ENCODE data around the gene DCUN1D5. TPM values are rescaled to one million over a fixed set of nuclear protein-coding genes. Genes with fewer than 3 reads are reported as not detected.
"Not testable (repeated sequence)": the region's sequence is repeated elsewhere in the genome, so short reads cannot be mapped to it uniquely, and the experiment has no call there.

The DCUN1D5 gene
- total and polyA plus RNA-seq, 12 donors: 8.8 to 36.7 (median 21.9) TPM

GRCh38 chr11:103029401-103029800 is 62.6 kb downstream of the DCUN1D5 start:
- no peak for DNase-seq
- Histone ChIP-seq H3K27me3 (no peaks in the 10 kb centered on the region), H3K4me3 (no peak overlapping the region), H3K27ac (no peak overlapping the region), H3K9me3 (no peaks in the 10 kb centered on the region), H3K36me3 (no peaks in the 10 kb centered on the region), H3K4me1 (no peaks in the 10 kb centered on the region)
- intact Hi-C loops (cut with DNase I): no loop called here
- no peak for ATAC-seq
- WGBS, 2 donors: 48 to 60% methylated on average over 2 of the region's 2 CpGs
- no peak for TF ChIP-seq CTCF (IDR thresholded peaks at IDR 0.05)

GRCh38 chr11:103028304-103029020 is 63.5 kb downstream of the DCUN1D5 start:
- intact Hi-C loops (cut with DNase I); H3K27ac ChIP-seq; DNase-seq; H3K4me3 ChIP-seq; H3K36me3 ChIP-seq; H3K27me3 ChIP-seq; H3K4me1 ChIP-seq; H3K9me3 ChIP-seq; ATAC-seq: not testable (repeated sequence)
- WGBS, 2 donors: 81 to 83% methylated on average over 6 of the region's 7 CpGs

- no peaks in the 10 kb centered on the region for H3K4me1 ChIP-seq
- intact Hi-C loops (cut with DNase I): no loop called here
- 64 to 68% methylated on average over 3 of the region's 3 CpGs for WGBS, 2 donors
- H3K27ac ChIP-seq: no peak overlapping the region
- no peak overlapping the region for H3K4me3 ChIP-seq
- no peaks in the 10 kb centered on the region for H3K27me3 ChIP-seq
- no peaks in the 10 kb centered on the region for H3K36me3 ChIP-seq
- DNase-seq (no peak), ATAC-seq (no peak)
- TF ChIP-seq CTCF (IDR thresholded peaks at IDR 0.05): no peak
- peaks cover 0 to 13% (median 0%) of the 10 kb centered on the region in 11 donors for H3K9me3 ChIP-seq
These were observed 67.9 kb downstream of the DCUN1D5 start for GRCh38 chr11:103024086-103024485.

GRCh38 chr11:103016031-103016430 is 75.9 kb downstream of the DCUN1D5 start:
- H3K4me3 ChIP-seq: no peak overlapping the region
- ATAC-seq (no peak), DNase-seq (no peak)
- H3K27me3 ChIP-seq: peaks cover 0 to 4% (median 0%) of the 10 kb centered on the region in 7 donors
- H3K36me3 ChIP-seq: no peaks in the 10 kb centered on the region
- H3K4me1 ChIP-seq: no peaks in the 10 kb centered on the region
- no peak for TF ChIP-seq CTCF (IDR thresholded peaks at IDR 0.05)
- no peak overlapping the region for H3K27ac ChIP-seq
- intact Hi-C loops (cut with DNase I): no loop called here
- peaks cover 0 to 7% (median 0%) of the 10 kb centered on the region in 11 donors for H3K9me3 ChIP-seq
- WGBS, 2 donors: 56 to 83% methylated on average over 1 of the region's 1 CpG

- ATAC-seq (no peak), DNase-seq (no peak)
- Histone ChIP-seq H3K27ac (no peak overlapping the region), H3K36me3 (no peaks in the 10 kb centered on the region), H3K27me3 (peaks cover 0 to 4% (median 0%) of the 10 kb centered on the region in 7 donors), H3K4me1 (no peaks in the 10 kb centered on the region), H3K9me3 (peaks cover 0 to 22% (median 4%) of the 10 kb centered on the region in 11 donors), H3K4me3 (no peak overlapping the region)
- no peak for TF ChIP-seq CTCF (IDR thresholded peaks at IDR 0.05)
- WGBS, 2 donors: 66 to 88% methylated on average over 1 of the region's 1 CpG
- intact Hi-C loops (cut with DNase I): no loop called here
These were observed 78.5 kb downstream of the DCUN1D5 start for GRCh38 chr11:103013421-103013820.

Measured in heart right ventricle (tissue), 16 donors.